Measurements from ENCODE around the gene PHF12.
"Not testable (repeated sequence)": the region's sequence is repeated elsewhere in the genome, so short reads cannot be mapped to it uniquely, and the experiment has no call there.

The PHF12 gene

DNA sequence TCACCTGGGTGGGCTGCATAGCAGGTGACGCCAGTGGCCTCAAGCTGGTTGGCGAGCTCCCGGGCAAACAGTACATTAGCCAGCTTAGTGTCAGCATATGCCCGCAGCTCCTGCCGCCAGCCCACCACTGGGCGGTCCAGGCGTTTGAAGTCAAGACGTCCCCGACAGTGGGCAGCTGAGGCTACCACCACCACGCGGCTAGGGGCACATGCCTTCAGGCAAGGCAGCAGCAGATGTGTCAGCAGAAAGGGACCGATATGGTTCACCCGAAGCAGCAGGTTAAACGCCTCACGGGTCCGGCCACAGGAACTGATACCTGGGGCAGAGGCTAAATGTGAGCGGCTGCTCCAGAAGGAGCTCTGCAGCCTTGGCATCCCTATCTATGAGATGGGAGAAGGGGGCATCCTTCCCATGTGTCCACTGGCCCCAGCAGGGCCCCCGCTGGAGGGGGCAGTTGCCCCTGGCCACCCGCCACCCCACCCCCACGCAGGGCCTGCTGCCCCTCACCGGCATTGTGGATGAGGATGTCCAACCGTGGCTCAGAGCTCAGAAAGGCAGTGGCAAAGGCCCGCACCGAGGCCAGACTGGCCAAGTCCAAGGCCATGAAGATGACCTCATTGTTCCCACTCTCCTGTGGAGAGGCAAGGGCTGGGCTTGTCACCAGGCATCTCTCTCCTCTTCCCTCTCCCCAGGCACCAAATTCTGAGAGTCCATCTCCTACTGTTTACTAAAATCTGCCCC, 50.2 kb downstream of the PHF12 start:
- DNase-seq, result no peak

DNA sequence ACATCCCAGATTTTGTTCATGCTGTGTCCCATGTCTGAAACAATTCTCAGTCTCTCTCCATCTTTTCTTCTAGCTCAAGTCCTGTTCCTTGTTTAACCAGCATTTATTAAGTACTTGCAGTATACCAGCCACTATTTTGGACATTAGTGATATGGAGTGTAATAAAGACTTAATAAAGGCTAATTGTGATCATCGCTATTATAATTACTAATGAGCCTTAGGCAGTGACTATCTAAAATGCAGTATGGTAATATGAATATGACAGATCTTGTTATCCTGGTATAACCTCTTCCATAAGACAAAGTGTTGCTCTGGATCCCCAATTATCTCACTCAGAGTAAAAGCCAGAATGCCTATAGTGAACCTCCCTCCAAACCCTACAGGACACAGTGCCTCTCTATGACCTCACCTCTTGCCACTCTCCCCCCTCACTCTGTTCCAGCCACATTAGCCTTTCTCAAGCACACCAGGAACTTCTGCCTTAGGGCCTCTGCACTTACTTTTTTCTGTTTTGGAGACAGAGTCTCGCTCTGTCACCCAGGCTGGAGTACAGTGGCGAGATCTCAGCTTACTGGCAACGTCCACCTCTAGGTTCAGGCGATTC, 52.0 kb downstream of the PHF12 start:
- no peak for DNase-seq

DNA sequence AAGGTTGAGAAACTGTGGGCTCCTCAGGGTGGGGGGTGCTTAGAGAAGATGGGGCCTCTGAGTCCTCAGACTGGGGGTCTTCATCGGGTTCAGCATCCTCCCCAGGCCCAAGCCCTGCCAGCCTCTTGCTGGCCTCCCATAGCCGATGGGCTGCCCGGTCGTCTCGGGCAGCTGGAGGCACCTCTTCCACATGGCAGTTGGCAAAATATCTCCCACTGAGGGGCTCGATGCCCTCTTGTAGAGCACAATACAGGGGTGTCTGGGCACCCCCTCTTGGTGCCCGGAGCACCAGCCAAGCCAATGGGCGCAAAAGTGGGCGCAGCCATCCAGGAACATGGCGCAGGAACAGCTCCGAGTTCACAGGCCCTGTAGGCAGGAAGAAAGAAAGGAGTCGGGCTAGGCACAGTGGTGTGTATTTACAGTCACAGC, 52.8 kb downstream of the PHF12 start:
- no peak for DNase-seq

DNA sequence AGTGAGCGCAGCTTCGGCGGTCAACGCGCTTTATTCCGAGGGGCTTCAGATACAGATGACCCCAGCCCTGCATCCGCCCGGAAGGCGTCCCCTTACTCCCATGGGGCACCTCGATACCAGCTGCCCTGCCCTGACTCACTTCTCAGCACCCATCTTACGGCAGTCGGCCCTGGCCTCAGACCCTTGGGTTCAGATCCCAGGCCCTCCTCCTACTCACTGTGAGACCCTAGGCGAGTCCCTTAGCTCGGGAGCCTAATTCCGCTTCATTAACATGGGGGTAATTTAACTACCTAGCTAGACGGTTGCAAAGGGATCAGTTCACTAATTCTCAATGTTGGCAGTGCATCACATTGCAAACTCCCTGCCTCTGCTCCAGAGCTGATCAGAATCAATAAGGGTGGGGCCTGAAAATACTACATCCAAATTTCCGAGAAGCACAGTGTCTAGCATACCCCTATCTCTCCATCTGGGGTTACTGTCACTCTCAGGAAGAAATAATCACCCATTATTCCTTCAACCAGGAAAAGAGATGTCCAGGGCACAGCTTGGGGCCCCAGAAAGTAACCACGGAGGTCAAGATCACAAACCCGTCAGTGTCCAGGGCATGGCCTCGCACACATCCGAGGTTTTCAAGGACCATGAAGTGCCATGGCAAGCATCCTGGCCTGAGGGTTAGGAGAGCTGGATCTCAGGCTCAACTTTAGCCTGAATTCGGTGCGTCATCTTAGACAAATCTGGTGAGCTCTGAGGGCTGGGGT, 53.4 kb downstream of the PHF12 start:
- peak in 1 of 3 experiments; percentile 40 for DNase-seq

DNA sequence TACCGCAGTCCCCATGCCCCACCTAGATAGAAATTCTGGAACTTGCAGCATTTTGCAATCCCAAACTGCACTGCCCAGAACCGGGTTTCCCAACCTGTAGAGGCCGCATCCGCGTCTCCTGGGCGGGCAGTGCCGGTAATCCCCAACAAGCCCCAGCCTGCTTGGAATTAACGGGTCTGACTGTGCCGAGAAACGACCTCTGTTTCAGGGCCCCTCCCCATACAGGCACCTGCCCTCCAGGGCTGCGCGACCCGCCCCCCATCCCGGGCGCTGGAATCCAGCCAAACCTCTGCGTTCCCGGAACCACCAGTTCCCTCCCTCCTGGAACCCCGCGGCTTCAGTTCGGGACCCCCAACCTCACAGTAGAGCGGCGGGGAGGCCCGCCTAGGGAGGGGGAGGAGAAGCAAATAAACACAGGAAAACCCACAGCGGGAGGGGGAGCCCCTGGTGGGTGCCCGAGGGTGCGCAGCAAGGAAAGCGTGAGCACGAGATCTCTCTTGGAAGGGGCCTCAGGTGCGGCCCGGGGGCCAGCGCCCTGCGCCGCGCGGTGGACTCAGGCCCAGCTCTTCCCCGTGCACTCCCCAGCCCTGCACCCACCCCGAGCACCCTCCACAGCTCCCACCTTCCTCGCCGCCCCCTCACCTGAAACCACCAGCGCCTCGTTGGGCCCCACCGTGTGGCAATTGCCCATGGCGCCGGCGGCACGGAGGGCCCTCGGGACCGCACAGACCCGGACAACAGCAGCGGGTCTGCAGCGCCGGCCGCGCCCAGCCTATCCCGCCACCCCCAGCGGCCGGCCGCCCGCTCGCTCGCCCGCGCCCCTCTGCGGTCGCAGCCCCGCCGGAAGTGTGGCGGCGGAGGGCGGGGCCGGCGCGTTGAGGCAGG, 54.2 kb downstream of the PHF12 start, which contains the start of gene FLOT2:
Gene FLOT2 (minus strand): TSS at position 850 of the 885 bp plus-strand sequence. CDS start 159 bp downstream, at position 691.
- DNase-seq, result peak; percentile 33 to 90 (median 88)

DNA sequence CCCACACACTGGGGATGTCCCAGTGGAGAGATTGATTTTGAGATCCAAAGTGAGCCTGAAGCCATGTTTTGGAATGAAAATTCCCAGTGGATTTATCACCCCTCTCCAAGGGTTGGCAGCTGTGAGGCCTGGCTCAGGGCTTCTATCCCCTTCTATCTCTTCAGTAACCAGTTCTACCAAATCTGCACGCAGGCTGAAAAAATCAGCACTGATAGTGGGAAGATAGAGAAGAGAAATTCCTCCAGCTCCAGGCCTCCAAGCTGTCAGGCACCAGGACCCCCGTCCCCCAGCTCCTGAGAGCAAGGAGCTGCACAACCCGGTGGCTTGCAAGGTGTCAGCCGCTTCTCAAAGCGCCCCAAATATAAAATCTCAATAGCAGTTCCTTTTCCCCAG, 54.8 kb downstream of the PHF12 start:
- DNase-seq, result no peak

DNA sequence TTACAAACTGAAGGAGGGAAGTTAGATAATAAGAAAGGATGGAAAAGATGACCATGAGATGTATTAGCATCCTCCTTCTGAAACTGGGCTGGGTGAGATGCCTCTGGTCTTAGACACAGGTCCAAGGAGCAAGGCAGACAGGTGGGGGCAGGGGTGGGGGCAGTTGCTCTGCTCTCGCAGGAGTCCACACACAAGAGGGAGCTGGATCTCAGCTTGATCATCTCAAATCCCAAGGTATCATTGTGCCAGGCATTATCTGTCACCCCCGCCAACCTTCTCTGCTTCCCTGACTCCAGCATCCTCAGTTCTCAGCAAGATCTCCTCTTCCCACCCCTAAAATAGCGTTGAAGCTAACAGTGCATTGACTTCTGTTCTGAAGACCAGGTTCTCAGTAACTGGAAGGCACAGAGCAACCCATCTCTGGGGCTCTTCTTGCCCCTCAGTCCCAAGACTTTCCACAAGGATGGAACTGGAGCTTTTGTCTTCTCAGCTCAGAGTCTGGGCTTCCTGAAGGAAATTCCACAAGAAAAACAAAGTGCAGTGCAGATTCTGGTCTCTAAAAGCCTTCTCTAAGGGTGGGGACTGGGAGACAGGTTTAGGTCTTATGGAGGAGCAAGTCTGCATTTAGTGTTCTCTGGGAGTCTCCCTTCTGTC, 55.4 kb downstream of the PHF12 start:
- no peak for DNase-seq

DNA sequence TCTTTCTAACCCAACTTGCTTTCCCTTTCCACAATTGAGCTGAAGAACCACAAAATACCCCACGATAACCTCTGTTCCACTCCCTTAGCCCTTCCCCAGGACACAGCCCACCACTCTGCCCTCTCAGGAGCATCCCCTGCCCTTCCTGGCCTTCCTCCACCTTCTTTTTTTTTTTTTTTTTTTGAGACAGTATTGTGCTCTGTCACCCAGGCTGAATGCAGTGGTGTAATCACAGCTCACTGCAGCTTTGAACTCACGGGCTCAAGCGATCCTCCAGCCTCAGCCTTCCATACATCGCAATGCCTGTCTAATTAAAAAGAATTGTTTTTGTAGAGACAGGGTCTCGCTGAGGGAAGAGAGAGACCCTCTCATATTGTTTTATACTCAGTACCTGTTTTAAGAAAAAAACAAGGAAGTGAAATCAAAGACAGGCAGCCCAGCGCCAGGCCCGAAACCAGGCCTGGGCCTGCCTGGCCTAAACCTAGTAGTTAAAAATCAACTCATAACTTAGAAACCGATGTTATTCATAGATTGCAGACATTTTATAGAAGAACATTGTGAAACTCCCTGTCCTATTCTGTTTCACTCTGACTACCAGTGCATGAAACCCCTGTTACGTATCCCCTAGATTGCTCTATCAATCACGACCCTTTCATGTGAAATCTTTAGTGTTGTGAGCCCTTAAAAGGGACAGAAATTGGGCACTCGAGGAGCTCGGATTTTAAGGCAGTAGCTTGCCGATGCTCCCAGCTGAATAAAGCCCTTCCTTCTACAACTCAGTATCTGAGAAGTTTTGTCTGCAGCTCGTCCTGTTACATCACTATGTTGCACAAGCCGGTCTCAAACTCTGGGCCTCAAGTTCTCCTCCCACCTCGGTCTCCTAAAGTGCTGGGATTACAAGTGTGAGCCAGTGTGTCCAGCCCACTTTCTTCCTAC, 57.8 kb downstream of the PHF12 start:
- not testable (repeated sequence) for DNase-seq

DNA sequence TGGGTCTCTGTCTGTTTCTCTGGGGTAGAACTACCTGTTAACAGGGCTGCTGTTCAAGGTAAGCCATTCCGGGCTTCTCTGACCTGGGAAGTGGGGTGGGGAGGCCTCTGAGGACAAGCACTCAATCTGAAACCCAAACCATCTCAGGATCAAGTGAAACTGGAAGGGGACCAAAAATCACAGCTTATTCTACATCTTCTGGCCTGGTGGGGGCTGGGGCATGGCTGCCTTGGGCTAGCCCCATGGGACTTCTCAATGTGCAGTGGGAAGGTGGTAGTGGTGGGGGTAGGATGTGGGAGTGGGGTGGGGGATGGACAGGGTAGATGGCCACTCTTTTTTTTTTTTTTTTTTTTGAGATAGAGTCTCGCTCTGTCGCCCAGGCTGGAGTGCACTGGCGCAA, 59.3 kb downstream of the PHF12 start:
- no peak for DNase-seq

DNA sequence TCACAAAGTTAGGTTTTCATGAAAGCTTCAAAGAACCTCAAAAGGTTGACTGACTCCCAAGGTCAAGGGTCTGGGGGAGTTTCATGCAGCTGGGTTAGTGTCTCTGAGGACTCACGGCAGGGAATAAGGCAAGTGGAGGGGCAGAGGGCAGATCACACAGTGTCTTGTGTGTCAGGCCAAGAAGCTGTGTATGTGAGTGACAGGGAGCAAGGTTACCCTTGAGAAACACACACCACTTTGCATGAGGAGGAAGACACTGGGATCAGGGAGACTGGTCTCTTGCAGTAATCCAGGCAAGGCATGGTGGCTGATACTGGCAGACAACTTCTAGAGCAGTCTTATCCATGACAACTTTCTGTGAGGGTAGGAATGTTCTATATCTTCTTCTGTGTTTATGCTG, 60.1 kb downstream of the PHF12 start:
- DNase-seq, result no peak

DNA sequence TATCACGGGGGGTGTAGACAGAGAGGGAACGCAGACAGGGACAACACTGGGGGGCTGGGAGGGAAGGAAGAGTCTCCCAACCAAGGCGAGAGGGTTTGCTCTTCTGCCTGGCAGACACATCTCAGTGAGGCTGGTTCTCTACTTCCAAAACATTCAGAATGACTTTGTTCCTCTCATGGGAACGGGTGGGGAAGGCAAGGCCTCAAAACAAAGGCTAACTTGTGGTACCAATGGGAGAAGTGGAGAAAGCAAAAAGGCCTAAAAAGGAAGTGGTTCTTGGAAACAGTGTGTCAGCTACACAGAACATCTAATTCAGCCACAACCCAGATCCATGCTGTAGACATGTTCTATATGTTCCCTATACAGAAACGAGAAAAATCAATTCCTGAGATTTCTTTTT, 61.3 kb downstream of the PHF12 start:
- no peak for DNase-seq

DNA sequence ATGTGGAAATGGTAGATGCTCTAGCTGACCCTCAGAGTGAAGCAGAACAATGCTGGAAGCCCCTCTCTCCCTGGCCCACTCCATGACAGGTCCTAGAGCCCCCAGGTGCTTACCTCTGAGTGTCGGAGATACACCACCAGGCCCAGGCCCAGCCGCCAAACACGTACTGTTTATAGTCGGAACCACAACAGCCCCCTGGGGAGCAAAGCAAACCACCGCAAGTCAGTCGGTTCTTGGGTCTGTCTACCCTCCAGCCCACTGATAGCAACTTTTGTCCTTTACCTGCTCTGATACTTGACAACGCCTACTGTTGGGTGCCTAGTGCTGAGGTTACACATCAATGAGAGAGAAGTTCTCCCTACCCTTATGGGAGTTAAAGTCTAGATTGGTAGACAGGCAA, 62.5 kb downstream of the PHF12 start:
- DNase-seq, result no peak

DNA sequence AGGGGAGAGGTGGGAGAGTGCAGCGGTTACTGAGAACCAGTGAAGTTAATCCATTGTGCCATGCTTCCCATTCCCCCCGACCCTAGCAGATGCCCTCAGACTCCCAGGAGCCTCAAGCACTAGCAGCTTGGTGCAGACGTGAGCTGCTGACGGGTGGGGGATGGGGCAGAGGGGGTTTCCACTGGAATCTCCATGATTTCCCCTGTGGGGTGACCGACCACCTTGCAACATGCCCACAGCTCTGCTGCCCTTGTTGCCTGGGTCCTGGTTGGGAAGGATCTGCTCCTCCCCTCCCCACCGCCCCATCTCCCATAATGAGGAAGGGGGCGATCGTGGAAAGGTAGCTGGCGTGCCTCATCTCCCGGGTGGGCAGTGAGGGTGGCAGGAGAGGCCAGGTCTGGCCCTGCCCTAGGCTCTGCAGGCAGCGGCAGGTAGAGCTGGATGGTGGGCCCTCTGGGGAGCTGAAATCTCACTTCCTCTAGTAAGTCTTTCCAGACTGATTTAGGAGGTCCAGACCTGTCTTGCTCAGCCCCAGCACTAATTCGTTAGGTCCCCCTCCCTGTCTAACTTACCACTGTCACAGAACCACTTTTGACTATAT, 63.3 kb downstream of the PHF12 start:
- DNase-seq, result no peak

DNA sequence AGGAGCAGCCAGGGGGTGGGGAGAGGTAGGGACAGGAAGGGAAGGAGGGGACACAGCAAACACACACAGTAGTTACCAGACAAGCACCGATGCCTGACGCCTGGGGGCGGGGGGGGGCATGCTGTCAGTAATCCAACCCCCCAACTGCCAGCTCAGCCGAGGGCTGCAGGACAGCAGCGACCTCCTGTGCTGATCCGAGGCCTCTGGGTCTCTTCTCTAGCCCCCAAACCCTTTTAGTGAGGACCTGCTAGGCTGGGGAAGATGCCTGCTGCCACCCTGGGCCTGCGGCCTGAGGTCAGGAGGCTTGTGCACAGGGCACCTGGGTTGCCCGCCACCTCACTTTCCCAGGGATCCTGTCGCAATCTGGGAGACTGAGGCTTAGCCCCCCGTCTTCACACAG, 65.4 kb downstream of the PHF12 start:
- DNase-seq, result no peak

DNA sequence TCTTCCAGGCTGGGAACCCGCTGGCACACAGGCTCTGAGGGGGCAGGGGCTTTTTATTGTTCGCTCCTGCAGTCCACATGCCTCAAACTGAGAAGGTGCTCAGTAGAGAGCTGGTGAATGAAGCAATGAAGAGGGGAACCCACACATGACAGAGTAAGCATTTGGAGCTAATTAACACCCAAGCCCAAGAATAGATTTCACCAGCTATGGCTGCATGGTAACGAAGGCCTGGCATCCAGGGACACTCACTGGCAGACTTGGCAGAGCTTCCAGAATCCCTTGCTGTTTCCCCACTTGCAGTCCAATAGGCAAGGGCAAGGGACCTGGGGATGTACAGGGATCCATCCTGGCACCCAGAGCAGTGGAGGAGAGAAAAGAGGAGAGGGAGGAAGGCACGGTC, 66.0 kb downstream of the PHF12 start:
- no peak for DNase-seq

DNA sequence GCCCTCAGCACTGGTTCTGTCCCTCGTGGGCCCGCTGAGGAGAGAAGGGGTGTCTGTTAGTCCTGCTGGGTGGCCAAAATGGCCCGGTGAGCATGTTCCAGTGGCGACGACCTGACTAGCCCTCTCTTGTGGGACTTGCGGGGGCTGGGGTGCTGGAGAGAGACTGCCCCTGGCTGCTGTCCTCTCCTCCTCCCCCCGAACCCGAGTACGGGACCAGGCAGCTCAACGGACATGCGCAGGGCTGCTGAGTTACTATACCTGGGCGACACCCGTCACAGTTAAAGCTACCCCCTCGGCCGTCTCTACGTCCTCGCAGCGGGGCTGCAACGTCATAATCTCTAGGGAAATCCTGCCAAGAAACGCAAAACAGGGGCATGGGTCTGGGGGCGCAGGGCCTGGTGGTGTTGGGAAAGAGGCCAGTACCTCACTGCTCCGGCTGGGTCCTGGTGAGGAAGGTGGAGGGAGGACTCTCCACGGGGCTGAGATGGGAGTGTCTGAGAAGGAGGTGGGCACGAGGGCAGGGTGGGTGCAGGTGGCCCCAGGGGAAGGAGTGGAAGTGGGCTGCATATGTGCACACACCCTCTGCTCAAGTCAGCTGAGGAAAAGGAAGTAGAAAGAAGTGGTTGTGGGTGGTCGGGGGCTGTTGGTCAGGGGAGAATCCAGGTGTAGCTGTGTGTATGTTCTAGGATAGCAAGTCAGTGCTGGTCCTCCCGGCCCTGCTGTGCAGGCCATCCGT, 67.2 kb downstream of the PHF12 start:
- DNase-seq, result no peak

DNA sequence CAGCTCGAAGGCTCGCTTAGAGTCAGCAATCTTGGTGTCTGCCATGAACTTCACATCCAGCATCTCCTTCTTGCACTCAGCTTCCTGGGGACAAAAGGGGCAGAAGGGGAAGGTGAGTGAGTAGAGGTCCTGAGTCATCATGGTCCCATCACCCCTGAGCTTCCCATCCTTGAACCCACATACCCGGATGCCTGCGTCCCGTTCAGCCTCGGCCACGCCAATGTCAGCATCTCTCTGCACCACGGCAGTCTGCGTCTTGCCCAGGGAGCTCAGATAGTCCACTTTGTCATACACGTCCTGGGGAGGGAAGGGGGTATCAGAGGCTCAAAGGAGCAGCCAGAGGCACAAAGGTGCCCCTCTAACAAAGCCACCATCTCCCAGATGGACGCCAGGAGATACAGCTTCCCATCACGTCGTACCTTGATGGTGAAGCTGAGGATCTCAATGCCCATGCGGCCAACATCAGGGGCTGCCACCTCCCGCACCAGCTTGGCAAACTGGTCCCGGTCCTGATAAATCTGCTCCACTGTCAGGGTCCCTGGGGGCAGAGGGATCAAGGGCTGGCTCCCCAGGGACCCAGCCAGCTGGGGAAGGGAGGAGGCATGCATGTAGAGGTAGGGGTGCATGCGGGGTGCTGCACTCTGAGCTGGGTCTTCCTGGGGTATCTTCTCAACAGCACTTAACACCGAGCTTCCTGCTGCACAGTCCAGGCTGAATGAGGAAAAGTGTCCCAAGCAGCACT, 69.0 kb downstream of the PHF12 start:
- no peak for DNase-seq

DNA sequence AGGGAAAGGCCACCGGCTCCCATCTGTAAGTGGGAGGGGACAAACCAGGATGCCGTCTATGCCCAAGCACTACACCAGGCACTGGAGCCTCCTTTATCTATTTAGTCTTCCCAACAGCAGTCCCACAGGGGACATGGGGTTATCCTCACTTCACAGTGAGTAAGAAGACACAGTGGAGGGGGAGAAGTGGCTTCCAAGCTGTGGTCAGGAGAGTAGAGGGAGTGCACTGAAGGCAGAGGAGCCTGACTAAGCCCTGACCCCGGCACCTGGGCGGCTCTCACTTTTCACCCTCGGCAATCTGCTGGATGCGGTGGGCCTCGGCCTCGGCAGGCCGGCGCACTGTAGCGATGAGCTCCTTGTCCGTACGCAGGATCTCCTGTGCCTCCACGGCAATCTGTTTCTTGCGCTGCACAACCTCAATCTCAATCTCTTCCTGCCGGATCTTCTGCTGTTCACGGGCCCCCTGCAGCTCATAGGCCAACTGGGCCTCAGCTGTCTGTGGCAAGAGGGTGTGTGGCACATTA, 69.7 kb downstream of the PHF12 start:
- no peak for DNase-seq

DNA sequence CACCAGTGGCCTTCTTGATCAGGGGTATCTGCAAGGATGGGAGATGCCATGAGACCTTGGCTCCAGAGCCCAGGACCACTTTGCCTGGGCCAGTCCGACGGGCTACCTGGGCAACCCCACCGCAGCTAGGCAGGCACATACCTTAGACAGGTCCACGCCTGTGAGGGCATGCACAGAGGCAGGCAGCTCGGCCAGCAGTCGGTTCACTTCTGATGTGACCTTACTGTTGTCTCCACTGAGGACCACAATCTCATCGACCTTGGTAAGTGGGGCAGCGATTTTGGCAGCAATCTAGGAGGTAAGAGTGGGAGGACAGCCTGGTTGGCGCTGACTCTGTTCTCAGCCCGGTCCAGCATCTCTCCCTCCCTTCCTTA, 70.8 kb downstream of the PHF12 start:
- DNase-seq, result no peak

All from NCI-H1417 (cell line).